Lower leg skin (tissue), 3 donors: ENCODE results near the gene WDFY2.

Experiments used
- CTCF ChIP-seq, 3 donors: fragments of 450-650 bp; IDR thresholded peaks; one replicate each; pipeline ENCODE4 v1.5.1; 2016; ENCODE audit warnings: antibody characterized with exemption in 3 of 3, mild to moderate bottlenecking in 3 of 3, moderate library complexity in 2 of 3
- POLR2A ChIP-seq, 2 donors: fragments of 450-650 bp; IDR thresholded peaks; one replicate each; pipeline ENCODE4 v1.6.1; 2016 to 2017; ENCODE audit warnings: antibody characterized with exemption in 2 of 2, mild to moderate bottlenecking in 1 of 2, moderate library complexity in 1 of 2

- TF ChIP-seq CTCF (IDR thresholded peaks at IDR 0.05) (no peak), POLR2A (IDR thresholded peaks at IDR 0.05) (no peak)
Observed at GRCh38 chr13:51780099-51780498, 195.8 kb downstream of the WDFY2 start.
